HG03439 (cell line): Measurements from ENCODE around the gene ZNF18.
"Not testable (repeated sequence)": the region's sequence is repeated elsewhere in the genome, so short reads cannot be mapped to it uniquely, and the experiment has no call there.

Source experiments
- ATAC-seq: cut with Tn5 transposase; IDR thresholded peaks from one replicate; pipeline ENCODE4 v1.9.1; 2021; ENCODE audit warnings: mild to moderate bottlenecking, moderate library complexity; ENCODE audit not compliant: unreplicated experiment

ZNF18 gene

DNA sequence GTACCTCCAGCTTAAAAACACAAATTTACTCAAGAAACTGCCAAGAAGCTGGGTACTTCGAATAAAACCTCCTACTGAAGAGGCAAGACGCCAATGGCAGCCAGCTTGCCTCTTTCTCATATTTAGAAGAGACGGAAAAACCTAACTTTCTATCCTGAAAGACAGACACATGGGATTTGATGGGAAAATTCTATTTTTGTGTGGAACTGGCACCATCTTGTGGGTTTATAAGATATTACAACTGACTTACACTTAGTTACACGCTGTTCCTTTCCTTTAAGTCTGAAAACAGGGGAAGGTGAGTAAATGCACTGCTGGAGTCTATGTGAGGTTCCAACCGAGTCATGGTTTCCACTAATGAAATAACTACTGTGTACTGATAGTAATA, 10.3 kb downstream of the ZNF18 start:
- ATAC-seq: no peak

DNA sequence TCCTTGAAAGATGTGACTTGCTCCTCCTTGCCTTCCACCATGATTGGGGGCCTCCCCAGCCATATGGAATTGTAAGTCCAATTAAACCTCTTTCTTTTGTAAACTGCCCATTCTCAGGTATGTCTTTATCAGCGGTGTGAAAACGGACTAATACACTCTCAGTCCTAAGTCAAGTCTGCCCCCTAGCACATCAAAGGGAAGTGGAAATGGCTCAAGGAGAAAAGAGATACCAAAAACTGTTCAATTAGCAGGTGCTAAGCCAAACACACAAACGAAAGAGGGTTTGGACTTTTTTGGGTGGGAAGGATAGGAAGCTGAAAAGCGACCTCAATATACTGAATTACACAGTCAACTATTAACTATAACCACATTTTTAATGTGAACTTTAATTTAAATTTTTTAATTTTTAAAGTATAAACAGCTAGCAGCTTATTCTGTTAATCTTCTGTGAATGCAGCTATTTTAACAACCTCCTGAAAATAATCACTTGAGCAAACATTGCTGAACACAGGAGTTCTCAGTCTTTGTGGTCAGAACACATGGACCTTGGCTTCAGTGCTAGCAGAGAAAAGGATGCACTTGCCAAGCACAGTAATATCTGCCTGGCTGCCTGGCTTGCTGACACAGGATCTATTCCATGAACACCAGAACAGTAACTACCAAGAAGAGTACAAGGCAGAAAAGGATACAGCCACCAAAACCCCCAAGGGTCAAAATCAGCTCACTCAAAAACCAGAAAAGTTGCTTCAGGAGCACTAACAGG, 10.9 kb downstream of the ZNF18 start:
- no peak for ATAC-seq

DNA sequence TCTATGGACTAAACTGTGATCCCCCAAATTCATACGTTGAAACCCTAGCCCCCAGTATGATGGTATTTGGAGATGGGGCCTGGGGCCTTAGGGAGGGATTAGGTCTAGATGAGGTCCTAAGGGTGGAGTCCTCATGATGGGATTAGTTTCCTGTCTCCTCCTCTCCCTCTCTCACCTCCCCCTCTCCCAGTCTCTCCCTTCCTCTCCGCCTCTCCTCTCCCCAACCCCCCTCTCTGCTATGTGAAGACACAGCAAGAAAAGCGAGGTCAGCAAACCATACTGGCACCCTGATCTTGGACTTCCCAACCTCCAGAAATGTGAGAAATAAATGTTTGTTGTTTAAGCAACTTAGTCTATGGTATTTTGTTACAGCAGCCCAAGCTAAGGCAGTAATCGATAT, 15.4 kb downstream of the ZNF18 start:
- no peak for ATAC-seq

DNA sequence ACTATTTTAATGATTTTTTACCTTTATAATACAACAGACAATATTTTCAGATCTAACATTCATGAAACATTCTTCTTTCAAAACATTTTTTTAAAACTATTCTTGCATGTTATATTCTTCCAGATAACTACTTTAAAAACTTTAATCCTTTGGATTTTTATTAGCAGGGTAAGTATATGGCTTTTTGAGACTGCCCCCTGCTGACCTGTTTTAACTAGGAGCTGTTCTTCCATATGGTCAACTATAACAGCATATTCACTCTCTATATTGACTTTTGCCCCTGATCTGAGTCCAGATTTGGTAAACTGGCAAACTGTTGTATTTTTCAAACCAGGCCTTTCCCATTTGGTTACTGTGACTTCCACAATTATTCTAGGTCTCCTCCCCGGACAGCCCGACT, 16.5 kb downstream of the ZNF18 start:
- no peak for ATAC-seq

DNA sequence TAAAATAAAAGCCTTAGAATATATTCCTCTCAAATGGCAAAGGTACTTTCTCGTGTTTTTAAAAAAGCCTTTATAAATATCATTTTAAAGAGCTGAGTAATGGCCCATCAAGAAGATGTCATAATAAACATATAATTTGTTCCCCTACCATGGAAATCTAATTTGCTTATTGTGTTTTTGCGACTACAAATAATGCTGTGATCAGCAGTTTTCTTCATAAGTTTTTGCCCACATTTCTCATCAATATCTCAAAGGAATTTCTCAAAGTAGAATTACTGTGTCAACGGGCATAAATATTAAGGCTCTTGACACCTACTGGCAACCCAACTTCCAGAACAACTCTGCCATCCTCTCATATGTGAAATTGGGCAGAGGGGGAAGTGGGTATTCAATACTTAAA, 17.5 kb downstream of the ZNF18 start:
- ATAC-seq: no peak

DNA sequence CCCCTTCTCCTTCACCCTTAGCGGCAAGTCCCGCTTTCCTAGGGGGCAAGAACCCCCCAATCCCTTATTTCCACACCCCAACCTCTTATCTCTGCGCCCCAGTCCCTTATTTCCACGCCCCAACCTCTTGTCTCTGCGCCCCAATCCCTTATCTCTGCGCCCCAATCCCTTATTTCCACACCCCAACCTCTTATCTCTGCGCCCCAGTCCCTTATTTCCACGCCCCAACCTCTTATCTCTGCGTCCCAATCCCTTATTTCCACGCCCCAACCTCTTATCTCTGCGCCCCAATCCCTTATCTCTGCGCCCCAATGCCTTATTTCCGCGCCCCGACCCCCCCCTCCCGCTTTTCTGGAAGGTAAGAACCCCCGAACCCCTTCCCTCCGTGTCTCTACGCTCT, 24.5 kb downstream of the ZNF18 start:
- ATAC-seq: not testable (repeated sequence)

DNA sequence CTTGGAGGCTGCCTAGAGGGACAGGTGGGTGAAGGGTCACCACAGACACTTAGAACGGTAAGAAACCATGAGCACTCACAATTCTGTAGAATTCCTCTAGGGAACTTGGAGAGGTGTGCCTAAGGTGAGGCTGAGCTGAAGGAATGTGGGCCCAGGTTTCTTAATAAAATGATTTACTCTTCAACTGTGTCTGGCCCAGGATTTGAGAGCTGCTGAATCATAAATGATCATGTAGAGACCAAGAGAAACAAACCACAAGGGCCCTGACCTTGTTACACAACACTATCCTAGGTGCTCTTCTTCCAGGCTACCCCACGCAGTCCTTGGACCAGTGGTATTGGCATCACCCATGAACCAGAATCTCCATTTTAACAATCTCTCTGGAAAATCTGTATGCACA, 27.7 kb downstream of the ZNF18 start:
- no peak for ATAC-seq

DNA sequence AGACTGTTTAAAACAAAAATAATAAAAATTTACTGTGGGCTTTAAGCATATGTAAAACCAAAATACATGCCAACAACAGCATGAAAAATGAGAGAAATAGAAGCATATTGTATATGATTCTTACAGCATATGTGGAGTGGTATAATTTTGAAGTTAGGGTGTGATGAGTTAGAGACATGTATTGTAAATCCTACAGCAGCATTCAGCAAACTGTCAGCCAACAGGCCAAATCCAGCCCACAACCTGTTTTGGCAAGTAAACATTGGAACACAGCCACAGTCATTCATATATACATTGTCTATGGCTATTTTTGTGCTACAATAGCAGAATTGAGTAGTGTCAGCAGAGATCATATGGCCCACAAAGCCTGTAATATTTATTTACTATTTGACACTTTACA, 42.3 kb downstream of the ZNF18 start:
- no peak for ATAC-seq

DNA sequence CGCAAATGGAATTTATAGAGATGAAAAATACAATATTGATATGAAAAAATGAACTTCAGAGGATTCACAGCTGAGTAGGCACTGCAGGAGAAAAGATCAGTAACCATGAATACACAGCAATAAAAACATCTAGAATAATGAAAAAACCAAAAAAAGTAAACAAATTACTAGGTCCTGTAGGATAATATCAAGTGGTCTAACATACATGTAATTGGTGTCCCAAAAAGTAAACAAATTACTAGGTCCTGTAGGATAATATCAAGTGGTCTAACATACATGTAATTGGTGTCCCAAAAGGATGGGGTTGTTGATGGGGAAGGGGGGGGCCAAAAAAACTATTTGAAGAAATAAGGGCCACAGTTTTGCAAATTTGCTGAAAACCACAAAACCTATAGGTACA, 43.4 kb downstream of the ZNF18 start:
- no peak for ATAC-seq

DNA sequence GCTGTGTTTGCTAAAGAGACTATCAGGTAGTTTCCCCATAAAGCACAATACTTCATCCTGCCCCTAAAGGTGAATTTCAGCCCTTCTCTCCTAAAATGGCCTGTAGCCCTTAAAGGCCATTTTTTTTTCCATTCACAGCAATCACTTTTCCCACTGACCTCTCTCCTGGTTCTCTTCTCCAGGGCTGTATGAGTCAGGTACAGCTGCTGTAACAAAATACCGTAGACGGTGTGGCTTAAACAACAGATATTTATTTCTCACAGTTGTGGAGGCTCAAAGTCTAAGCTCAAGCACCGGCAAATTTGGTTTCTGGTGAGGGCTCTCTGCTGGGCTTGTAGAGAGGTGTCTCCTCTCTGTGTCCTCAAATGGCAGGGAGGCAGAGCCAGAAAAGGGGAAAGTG, 44.7 kb downstream of the ZNF18 start:
- ATAC-seq: no peak

DNA sequence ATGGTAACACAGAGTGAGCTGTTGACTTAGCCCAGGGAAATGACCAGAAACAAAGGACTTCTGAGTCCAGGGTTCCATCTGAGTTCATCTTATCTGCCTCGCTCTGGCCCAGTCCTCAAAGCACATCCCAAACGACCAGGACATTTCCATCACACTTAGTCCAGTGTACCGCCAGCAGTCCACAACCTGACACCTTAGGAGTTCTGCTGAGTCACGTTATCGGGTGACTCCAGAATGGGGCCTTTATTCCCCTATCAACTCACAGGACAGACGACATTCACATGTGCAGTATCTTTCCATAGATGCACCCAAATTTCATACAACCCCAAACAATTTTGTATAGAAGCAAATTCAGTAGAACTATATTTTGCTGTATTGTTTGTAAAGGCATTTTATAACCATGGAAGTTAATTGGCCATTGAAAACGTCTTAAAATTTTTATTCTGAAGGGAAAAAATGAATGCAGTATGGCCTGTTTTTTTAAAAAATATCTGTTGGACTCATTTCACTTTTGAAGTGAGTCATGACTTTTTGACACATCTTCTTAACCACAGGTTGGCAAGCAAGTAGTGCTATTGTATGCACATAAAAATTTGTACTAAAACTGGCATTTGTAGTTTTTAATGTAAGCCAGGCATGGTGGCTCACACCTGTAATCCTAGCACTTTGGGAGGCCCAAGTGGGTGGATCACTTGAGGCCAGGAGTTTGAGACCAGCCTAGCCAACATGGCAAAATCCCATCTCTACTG, 46.3 kb downstream of the ZNF18 start:
- no peak for ATAC-seq

DNA sequence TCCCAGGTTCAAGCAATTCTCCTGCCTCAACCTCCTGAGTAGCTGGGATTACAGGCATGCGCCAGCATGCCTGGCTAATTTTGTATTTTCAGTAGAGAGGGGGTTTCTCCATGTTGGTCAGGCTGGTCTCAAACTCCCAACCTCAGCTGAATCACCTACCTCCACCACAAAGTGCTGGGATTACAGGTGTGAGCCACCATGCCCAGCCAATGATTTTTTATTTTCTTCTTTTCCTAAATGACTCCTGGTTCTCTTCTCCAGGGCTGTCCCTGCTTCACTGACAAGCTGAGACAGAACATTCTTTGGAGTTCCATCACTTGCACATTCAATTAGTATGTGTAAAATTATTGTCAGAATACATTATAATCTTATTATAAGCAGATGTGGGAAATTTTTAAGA, 47.7 kb downstream of the ZNF18 start:
- ATAC-seq: not testable (repeated sequence)

DNA sequence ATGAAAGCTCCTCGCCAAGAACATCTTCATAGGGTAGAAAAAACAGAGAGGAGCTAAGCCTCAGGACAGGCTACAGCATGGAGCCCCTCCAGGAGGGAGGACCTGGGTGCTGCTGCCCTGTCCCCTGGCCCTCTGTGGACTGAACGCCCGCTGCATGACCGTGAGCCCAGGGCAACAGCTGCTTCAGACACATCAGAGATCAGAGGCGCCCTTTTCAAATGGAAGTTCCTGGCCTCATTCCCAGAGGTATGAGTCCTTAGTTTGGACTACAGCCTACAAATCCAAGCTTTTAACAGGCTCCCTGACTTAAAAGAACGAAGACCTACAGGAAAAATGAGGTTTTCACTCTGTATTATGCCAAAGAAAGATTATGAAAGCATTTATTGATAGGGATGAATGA, 48.5 kb downstream of the ZNF18 start:
- no peak for ATAC-seq

DNA sequence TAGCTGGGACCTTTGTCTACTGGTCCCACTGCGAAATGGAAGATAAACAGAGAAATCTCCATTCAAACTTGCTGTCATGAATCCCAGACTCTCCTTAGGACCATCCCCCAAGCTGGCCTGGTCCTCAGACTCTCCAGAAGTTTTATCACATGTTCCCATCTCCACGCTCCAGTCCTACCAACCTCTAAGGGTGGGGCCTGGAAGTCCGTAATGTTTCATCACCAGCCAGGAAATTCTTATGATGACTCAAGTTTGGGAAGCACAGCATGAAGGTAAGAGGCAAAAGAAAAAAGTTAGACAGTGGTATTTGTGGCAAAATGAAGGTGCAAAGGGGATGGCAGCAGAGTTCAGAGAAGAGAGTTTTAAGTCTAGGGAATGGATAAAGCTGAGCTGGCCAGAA, 52.7 kb downstream of the ZNF18 start:
- no peak for ATAC-seq

DNA sequence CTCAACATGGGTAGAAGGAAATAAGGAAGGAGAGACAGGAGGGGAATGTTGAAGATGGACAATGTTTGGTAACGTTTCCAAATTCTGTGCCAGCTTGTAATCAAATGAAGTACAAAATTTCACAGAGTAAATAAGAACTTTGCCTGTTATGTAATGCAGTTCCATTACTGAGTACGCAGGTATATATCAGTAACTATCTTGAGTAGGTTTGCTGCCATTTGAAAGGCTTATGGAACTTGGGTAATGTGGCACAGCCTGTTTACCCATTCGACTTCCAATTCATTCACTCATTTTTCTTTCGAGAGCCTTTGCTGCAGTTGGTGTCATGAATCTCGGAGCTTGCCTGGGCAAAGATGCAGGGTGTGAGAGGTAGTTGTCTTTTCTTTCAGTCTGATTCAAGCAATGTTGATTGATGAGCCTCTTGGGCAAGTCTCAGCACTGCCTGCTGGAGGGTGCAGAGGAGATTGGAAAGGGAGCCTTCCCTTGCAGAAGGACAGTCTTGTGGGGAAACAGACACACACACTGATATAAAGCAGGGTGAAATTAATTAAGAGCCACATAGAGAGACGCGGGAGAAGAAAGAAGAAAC, 53.4 kb downstream of the ZNF18 start:
- no peak for ATAC-seq

DNA sequence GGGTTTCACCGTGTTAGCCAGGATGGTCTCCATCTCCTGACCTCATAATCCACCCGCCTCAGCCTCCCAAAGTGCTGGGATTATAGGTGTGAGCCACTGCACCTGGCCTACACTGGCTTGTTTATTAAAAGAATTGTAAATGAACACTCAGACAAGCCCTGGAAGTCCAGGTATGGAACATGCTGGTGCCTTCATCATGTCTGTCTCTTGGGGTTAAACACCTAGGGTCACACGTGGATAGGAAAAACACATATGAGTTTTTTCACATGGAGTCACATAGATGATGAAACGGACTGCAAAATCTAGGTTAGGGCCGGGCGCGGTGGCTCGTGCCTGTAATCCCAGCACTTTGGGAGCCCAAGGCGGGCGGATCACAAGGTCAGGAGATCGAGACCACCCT, 54.2 kb downstream of the ZNF18 start:
- ATAC-seq: not testable (repeated sequence)

DNA sequence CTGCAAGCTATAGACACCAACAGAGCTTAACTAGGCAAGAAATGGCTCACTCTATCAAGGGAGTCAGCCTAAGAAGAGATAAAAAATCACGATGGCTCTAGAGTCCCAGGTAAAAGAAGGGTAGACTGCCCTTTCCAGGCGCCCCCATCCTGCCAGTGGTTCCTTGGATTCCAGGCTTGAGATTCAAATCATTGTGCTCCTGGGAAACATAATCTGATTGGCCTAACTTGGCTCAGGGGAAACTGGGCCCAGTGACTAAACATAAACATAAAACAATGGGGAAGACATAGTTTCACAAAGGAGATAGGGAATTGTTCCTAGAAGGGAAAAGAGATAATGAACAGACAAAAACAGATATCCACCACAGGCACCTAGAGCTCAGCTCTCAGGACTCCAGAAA, 56.4 kb downstream of the ZNF18 start:
- no peak for ATAC-seq

DNA sequence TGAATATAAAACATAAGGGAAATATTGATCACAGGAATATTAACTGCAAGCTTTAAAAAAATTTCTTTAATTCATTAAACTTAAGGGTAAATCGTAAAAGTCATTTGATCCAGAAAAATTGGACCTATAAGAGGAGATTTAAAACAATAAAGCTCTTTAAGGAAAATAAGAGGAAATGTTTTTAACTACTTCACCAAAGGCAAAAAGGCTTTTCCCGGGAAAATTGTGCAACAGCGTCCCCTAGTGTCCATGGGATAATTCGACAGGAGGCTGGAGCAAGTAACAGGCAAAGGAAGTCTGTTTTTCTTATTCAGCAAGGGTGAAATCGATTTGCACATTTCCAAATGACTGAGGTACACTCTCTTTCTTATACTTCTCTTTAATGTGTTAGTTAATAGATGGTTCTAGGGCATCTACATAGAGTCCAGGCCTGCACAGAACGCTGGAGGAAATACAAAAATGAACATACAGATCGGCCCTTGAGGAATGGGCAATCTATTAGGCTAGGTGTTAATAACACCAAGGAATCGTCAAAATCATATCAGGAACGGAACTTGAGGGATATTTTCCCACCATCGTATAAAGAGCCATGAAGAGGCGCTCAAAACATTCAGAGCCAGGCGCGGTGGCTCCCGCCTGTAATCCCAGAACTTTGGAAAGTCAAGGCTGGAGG, 61.4 kb downstream of the ZNF18 start:
- no peak for ATAC-seq

DNA sequence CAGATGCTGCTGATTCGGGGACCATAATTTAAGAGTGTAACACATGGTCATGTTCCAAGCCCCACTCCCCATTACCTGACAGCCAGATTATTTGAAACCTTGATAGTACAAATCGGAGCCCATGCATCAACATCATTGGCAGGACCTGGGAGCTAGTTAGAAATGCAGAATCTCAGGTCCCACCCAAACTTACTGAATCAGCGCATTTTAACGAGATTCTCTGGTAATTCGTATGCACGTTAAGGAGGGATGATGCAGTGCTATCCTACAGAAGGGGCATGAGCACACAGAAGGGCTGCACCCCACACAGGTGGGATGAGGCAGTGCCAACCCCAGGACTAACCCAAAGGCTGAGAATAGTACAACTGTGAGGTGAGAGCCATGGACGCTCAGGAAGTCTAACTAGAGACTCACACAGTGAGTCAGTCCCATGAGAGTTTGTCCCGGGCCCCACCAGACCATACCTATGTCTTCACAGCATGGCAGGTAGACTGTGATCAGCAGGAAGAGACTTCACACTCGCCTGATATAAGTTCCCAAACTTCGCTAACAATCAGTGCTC, 64.9 kb downstream of the ZNF18 start:
- ATAC-seq: no peak

DNA sequence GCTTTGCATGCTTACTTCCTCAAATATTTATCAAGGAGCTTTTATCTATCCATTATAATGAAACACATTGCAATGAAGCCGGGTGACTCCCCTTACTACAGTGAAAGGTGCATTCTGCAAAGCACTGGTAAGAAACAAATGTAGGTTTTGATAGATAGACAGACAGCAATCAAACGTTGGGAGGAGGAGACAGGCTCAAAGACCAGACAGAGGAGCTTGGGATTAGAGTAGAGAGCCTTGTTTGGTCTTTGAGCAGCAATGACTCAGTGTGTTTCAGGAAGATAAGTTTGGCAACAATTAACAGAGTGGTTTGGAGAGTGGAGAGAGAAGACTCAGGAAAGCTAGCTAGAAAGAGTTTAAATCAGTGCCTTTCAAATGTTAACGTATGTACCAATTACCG, 68.8 kb downstream of the ZNF18 start:
- no peak for ATAC-seq
